ENCODE data around the gene CNNM2. TPM values are rescaled to one million over a fixed set of nuclear protein-coding genes. Genes with fewer than 3 reads are reported as not detected.

CNNM2 gene
- total RNA-seq, 1 donor from 2014 or later, result 9.6 TPM

- Mint-ChIP-seq H3K27ac (ENCODE audit: unreplicated experiment) (no peak overlapping the region), H3K9me3 (no peaks in the 10 kb centered on the region), H3K36me3 (ENCODE audit: low read depth) (peaks cover 2% of the 10 kb centered on the region), H3K4me1 (peaks cover 7% of the 10 kb centered on the region), H3K27me3 (ENCODE audit: low read depth) (no peaks in the 10 kb centered on the region), H3K4me3 (no peak overlapping the region)
- TF ChIP-seq CTCF (conservative IDR thresholded peaks at IDR 0.05), result no peak
- no peak for DNase-seq (ENCODE audit: low read depth, low spot score)
Measured at GRCh38 chr10:103106539-103106938, 188.4 kb downstream of the CNNM2 start.

- no peak overlapping the region for H3K4me3 Mint-ChIP-seq
- no peaks in the 10 kb centered on the region for H3K9me3 Mint-ChIP-seq
- no peak for TF ChIP-seq CTCF (conservative IDR thresholded peaks at IDR 0.05)
- peaks cover 8% of the 10 kb centered on the region for H3K4me1 Mint-ChIP-seq
- no peaks in the 10 kb centered on the region for H3K27me3 Mint-ChIP-seq (ENCODE audit: low read depth)
- DNase-seq (ENCODE audit: low read depth, low spot score), result no peak
- peaks cover 2% of the 10 kb centered on the region for H3K36me3 Mint-ChIP-seq (ENCODE audit: low read depth)
- H3K27ac Mint-ChIP-seq (ENCODE audit: unreplicated experiment), result no peak overlapping the region
Measured at GRCh38 chr10:103109821-103110220, 191.7 kb downstream of the CNNM2 start.

GRCh38 chr10:103110407-103110806 is 192.3 kb downstream of the CNNM2 start:
- no peak for DNase-seq (ENCODE audit: low read depth, low spot score)
- no peak overlapping the region for H3K4me3 Mint-ChIP-seq
- H3K27me3 Mint-ChIP-seq (ENCODE audit: low read depth), result no peaks in the 10 kb centered on the region
- H3K27ac Mint-ChIP-seq (ENCODE audit: unreplicated experiment), result no peak overlapping the region
- H3K9me3 Mint-ChIP-seq, result no peaks in the 10 kb centered on the region
- H3K4me1 Mint-ChIP-seq, result peaks cover 8% of the 10 kb centered on the region
- no peak for TF ChIP-seq CTCF (conservative IDR thresholded peaks at IDR 0.05)
- H3K36me3 Mint-ChIP-seq (ENCODE audit: low read depth), result peaks cover 2% of the 10 kb centered on the region

- no peak overlapping the region for H3K27ac Mint-ChIP-seq (ENCODE audit: unreplicated experiment)
- H3K4me1 Mint-ChIP-seq, result peaks cover 8% of the 10 kb centered on the region
- H3K36me3 Mint-ChIP-seq (ENCODE audit: low read depth), result peaks cover 2% of the 10 kb centered on the region
- no peak for DNase-seq (ENCODE audit: low read depth, low spot score)
- H3K9me3 Mint-ChIP-seq, result no peaks in the 10 kb centered on the region
- TF ChIP-seq CTCF (conservative IDR thresholded peaks at IDR 0.05), result no peak
- H3K4me3 Mint-ChIP-seq, result no peak overlapping the region
- no peaks in the 10 kb centered on the region for H3K27me3 Mint-ChIP-seq (ENCODE audit: low read depth)
Measured at GRCh38 chr10:103111031-103111917, 193.2 kb downstream of the CNNM2 start.

- Mint-ChIP-seq H3K36me3 (ENCODE audit: low read depth) (peaks cover 2% of the 10 kb centered on the region), H3K4me1 (peaks cover 8% of the 10 kb centered on the region), H3K4me3 (no peak overlapping the region), H3K27me3 (ENCODE audit: low read depth) (no peaks in the 10 kb centered on the region), H3K9me3 (no peaks in the 10 kb centered on the region), H3K27ac (ENCODE audit: unreplicated experiment) (no peak overlapping the region)
- TF ChIP-seq CTCF (conservative IDR thresholded peaks at IDR 0.05), result no peak
- DNase-seq (ENCODE audit: low read depth, low spot score), result no peak
Measured at GRCh38 chr10:103111918-103112877, 194.1 kb downstream of the CNNM2 start.
